ENCODE data around the gene HMCN2.
"Not testable (repeated sequence)": the region's sequence is repeated elsewhere in the genome, so short reads cannot be mapped to it uniquely, and the experiment has no call there.

The HMCN2 gene

GRCh38 chr9:130333041-130333711 is 67.6 kb downstream of the HMCN2 start:
- FAIRE-seq, result no peak

GRCh38 chr9:130333712-130334062 is 68.1 kb downstream of the HMCN2 start:
- no peak for FAIRE-seq

GRCh38 chr9:130334915-130335314 is 69.4 kb downstream of the HMCN2 start:
- no peak for FAIRE-seq

- FAIRE-seq, result no peak
Observed at GRCh38 chr9:130336027-130336610, 70.6 kb downstream of the HMCN2 start.

GRCh38 chr9:130336885-130337284 is 71.3 kb downstream of the HMCN2 start:
- no peak for FAIRE-seq

GRCh38 chr9:130337318-130337717 is 71.8 kb downstream of the HMCN2 start:
- FAIRE-seq, result no peak

GRCh38 chr9:130337784-130338380 is 72.3 kb downstream of the HMCN2 start:
- no peak for FAIRE-seq

- not testable (repeated sequence) for FAIRE-seq
Observed at GRCh38 chr9:130338891-130339290, 73.3 kb downstream of the HMCN2 start.

GRCh38 chr9:130339306-130339705 is 73.7 kb downstream of the HMCN2 start:
- FAIRE-seq, result no peak

GRCh38 chr9:130340011-130340410 is 74.5 kb downstream of the HMCN2 start:
- FAIRE-seq, result no peak

GRCh38 chr9:130340557-130340956 is 75.0 kb downstream of the HMCN2 start:
- not testable (repeated sequence) for FAIRE-seq

- FAIRE-seq, result no peak
Observed at GRCh38 chr9:130341128-130341527, 75.6 kb downstream of the HMCN2 start.

GRCh38 chr9:130341839-130342713 is 76.5 kb downstream of the HMCN2 start:
- FAIRE-seq, result no peak

GRCh38 chr9:130342714-130343085 is 77.1 kb downstream of the HMCN2 start:
- no peak for FAIRE-seq

GRCh38 chr9:130343445-130343918 is 77.9 kb downstream of the HMCN2 start:
- FAIRE-seq, result no peak

- no peak for FAIRE-seq
Observed at GRCh38 chr9:130344366-130344765, 78.8 kb downstream of the HMCN2 start.

GRCh38 chr9:130345009-130345896 is 79.7 kb downstream of the HMCN2 start:
- no peak for FAIRE-seq

- FAIRE-seq, result no peak
Observed at GRCh38 chr9:130345897-130346385, 80.4 kb downstream of the HMCN2 start.

GRCh38 chr9:130346431-130346830 is 80.9 kb downstream of the HMCN2 start:
- FAIRE-seq, result no peak

- no peak for FAIRE-seq
Observed at GRCh38 chr9:130347036-130347435, 81.5 kb downstream of the HMCN2 start.

- FAIRE-seq, result no peak
Observed at GRCh38 chr9:130347931-130348330, 82.4 kb downstream of the HMCN2 start.

- FAIRE-seq, result no peak
Observed at GRCh38 chr9:130348341-130348740, 82.8 kb downstream of the HMCN2 start.

All from A204.1 (cell line).